SKM-1 treated with dmso at 0.1 percent for 144 hours (cell line): ENCODE measurements around the gene DIRAS2.

Experiments
- DNase-seq: peaks from one replicate; lab custom pipeline; 2025; ENCODE audit not compliant: unreplicated experiment; lab: John Stamatoyannopoulos, UW

The DIRAS2 gene

DNA sequence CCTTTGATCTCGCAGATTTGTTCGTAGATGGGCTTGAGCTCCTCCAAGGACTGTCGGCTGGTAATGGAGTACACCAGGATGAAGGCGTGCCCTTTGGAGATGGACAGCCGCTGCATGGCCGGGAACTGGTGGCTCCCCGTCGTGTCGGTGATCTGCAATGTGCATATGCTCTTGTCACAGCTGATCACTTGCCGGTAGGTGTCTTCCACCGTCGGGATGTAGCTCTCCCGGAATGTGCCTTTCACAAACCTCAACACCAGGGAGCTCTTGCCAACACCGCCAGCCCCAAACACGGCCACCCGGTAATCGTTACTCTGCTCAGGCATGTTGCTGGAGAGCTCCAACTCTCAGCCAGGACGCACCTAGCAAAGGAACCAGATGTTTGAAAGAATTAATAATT is 29.1 kb downstream of the DIRAS2 start:
- DNase-seq: no peak

DNA sequence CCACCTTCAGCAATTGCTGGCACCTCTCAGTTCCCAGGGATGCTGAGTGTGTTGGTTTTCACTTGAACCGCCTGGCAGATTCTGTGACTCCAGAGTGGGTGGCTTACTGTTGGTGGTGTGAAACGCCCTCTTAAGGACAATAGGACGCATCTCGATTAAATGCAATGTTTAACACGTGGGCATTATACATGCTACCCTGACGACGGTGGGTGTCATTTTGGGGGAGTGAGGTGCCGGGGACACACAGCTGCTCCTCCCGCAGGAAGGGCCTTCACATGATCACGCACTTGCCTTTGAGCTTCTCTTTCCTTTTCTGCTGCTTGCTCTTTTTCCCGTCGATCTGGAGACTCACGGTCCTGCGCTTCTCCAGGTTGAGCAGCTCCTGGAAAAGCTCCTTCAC is 29.7 kb downstream of the DIRAS2 start:
- DNase-seq: no peak

DNA sequence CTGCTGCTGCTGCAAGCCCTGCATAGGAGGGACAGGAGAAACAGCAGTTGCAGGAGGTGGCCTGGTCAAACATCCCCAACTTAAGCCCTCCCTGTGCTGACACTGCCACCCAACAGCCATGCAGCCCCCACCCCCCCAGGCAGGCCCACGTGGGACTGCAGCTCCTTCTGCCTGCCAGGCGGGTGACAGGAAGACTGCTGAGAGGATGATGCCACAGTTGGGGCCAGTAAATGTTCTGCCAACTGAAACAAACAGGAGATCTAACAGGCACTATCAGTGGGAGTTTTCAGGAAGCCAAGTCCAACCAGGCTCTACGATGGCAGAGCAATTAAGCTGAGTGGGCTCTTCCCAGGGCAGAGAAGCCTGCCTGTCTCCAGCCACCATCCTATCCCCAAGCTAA is 31.1 kb downstream of the DIRAS2 start:
- DNase-seq: no peak

DNA sequence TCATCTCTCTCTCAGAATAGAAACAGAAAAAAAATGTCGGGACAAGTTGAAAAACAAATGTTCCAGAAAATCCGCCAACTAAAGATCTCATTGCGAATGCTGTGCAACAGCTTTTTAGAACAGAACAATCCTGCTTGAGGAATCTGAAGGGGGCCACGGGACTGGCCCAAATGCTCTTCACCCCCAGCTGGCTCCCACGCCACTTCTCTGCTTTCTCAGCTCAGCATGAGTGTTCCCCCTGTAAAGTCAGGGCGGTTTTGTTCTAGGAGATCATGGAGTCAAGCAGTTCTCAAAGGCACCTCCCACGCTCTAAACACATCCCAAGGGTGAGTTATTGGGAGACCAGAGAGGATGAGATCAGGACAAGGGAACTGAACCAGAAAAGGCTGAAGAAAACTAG is 31.5 kb downstream of the DIRAS2 start:
- DNase-seq: no peak

DNA sequence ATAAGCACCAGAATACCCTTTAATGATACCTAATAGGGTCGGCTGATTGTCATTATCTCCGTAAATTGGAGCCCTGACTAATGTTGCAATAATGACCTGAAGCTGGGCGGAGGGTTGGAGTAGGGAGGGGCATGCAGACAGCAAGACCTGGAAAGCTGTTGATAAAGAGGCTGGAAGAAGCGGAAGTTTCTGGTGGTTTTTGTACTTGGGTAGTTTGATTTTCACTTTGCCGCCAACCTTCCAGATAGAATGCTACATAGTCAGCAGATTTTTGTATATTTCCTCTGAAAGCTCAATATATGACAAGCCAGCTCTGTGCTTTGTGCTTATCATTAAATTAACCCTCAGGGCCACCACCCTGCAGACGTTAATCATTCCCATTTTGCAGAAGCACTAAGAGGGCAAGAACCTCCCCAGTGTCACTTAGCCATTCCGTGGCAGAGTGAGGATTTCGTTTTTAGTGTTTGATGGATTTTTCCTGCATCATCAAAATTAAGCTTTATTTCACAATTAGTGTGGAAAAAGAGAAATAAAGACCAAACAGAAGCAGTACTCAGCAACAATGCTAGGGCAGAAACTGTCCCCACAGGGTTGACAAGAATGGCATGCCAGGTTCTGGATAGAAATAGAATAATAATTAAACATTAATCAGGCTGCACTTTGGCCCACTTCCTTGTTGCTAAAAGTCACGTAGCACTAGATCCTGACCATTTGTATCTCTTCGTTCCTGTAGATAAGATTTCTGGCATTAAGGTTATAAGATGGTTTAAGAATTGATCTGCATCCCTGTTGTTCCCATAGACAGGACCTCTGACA is 34.7 kb downstream of the DIRAS2 start:
- no peak for DNase-seq

DNA sequence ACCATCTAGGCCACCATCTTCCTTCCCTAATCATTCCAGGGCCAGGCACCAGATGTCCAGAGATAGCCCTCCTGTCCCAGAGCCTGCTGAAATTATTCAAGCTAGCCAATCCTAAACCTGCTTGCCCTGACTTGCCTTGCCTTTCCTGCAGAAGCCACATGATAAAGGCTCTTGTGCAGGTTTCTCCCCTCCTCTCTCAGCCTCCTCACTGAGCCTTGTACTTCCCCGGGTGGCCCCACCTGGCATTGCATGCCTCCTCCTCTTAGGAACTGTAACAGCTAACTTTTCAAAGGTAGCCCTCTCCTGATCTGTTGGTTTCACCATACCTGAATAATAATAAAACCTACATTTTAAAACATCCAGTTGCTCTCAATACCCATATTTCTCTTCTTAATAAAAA is 42.6 kb downstream of the DIRAS2 start:
- no peak for DNase-seq

DNA sequence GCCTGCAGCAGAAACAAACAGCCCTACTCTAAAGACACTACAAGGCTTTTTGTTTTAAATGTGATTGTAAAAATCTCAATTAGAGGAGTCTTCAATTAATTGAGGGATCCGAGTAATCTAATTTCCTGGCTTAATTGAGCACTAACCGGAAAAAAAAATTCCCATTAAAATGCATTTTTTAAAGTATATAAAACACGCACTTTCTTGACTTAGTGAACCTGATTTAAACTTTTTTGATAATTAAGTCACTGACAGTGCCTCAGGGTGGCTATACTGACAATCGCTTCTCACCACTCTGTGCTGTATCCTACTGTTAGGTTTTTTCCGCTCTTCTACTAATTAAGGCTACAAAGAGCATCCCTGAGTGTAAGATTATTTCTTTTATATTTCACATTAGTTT is 44.4 kb downstream of the DIRAS2 start:
- DNase-seq: no peak

DNA sequence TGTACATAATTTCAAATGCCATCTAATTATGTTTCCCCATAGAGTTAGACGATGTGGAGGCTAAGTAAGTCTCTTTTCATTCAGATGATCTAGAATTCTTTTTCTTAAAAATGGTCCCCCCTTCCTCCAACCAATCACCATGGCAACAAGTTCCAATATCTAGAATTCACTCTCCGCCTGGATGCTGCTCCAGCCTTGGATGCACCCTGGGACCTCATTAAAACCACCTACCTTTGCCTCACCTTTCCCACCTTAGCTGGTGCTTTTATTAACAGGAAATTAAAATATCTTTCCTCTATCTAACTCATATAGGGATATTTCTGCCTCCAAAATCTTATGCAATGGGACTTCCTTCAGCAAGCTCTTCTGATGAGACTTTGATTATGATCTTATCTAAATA is 49.0 kb downstream of the DIRAS2 start:
- DNase-seq: no peak

DNA sequence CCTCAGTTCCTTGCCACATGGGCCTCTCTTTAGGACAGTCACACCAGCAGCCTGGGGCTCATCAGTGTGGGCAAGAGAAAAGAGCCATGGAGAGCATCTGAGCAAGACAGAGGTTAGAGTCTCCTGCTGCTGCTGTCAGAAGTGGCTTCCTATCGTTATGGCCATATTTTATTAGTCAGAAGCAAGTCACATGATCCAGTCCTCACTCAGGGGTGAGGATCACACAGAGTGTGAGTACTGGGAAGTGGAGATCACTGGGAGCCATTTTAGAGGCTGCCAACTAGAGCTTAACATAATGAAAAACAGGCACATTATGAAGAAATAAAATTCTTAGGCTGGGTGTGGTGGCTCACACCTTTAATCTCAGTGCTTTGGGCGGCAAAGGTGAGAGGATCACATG is 62.0 kb downstream of the DIRAS2 start:
- DNase-seq: no peak

DNA sequence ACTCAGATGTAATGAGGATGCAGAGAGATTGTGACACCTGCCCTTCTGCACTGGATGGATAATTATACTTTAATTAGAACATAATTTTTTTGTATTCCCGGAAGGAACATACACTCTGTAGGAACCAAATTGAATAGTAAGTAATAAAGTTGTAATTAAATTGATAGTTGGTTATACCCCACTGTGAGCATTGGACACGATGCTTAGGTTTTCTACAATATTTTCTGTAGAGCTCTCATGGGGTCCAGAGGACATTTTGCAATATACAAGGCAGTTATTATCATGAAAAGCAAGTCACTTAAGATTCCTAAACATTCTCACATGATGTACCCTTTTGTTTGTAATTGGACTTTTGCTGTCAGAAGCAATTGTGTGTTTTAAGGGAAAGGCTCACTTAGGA is 63.4 kb downstream of the DIRAS2 start:
- DNase-seq: no peak

DNA sequence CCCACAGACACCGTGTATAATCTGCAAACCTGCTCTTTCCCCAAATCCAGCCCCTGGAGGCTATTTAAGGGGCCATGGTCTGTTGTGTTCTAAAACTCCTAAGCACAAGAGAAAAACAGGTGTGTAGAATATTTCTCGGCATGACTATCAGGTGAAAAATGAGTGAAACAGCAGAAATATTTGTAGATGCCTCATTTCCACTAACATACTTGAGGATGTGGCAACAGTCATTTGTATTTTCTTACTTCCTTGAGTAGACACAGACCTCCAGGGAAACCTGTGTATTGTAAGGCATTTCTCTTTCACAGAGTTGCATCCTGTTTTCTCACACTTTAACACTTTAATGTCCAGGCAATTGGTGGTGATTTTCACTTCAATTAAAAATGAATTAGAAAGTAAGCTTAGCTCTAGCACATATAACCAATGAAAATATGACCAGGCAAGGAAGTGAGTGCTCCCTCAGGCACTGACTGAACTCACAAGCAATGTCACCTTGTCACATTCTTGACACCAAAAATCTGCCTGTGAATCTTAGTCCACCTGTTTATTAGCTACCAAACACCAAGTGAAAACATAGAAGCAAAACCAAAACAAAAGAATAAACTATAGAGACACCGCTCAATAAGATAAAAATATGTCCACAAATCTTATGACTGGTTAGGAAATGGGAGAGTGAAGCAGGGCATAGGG is 64.4 kb downstream of the DIRAS2 start:
- no peak for DNase-seq

DNA sequence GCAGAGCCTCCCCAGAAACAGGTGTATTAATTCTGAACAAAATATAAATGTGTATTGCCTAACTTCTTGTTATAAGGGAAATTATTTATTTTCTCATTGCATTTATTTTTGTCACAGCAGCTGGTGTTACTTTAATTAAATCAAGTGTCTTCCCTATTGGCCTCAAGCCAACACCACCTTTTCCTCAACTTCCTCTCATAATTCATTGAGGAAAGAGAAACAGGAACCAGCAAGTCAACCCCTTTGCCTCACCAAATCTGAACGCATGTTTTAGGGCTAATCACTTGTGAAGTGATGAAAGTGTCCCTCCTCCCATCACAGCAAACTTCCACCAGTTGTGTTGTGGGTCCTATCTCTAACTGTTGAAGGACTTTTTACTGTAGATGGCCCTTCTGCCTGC is 73.1 kb downstream of the DIRAS2 start:
- peak; percentile 18 for DNase-seq

DNA sequence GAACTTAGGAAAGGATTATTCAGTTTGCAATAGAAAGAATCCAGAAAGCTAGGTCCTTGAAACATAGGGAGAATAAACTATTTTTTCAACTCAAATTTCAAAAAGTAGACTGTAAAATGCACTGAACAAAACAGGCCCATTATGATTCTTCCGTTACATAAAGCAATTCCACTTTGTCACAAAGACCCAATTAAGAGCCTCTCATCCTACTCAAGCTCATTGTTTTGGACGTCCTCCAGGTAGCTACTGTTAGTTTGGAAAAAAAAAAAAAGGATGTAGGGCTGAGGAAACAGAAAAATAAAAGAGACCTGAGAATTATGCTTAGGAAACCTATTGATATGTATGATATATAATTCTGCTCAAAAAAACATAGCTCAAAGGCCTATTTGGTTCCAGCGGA is 74.0 kb downstream of the DIRAS2 start:
- no peak for DNase-seq

DNA sequence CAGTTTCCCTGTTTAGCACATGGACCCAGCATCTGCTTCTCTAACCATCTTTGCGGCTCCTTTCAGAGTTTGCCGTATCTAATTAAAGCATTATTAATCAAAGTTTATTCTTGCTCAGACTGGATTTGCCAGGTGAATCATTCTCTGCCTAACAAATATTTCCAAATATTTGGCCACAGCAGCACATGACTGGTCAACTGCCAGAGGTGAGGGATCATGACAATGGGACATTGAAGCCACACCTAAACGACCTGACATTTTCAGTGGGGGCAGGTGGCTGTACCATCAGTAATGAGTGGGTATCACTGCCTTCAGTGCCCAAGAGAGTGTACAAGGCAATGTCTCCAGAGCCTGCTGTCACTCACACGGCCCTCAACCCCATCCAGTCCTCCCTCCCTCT is 80.4 kb downstream of the DIRAS2 start:
- DNase-seq: no peak
